ENCODE results near the gene PTRH2. TPM values are rescaled to one million over a fixed set of nuclear protein-coding genes. Genes with fewer than 3 reads are reported as not detected.

PTRH2 gene
- total RNA-seq, 1 experiment from 2014 or later = 59.6 TPM

GRCh38 chr17:59748591-59748990 lies 41.4 kb upstream of the PTRH2 start:
- Histone ChIP-seq H3K9me2 (ENCODE audit: insufficient read depth) (no peaks in the 10 kb centered on the region), H2AFZ (ENCODE audit: low read depth, low read length, poor library complexity, severe bottlenecking) (no peak overlapping the region), H3K4me2 (ENCODE audit: low read length) (peak overlapping the region; percentile 25; the same call in 1 of the 2 replicates), H3K27me3 (ENCODE audit: insufficient read depth, low read length) (no peaks in the 10 kb centered on the region), H3K36me3 (ENCODE audit: control insufficient read depth in 1 of 2, insufficient read depth in 2 of 2, low read length in 2 of 2) (no peaks in the 10 kb centered on the region), H3K9me3 (ENCODE audit: control insufficient read depth in 1 of 2, insufficient read depth in 1 of 2, low read depth in 1 of 2, low read length in 2 of 2) (no peaks in the 10 kb centered on the region), H4K20me1 (ENCODE audit: insufficient read depth) (no peaks in the 10 kb centered on the region), H3K79me2 (ENCODE audit: insufficient read depth, low read length) (peaks cover 3% of the 10 kb centered on the region; the same call in 1 of the 2 replicates), H3K27ac (ENCODE audit: low read depth, low read length) (no peak overlapping the region; the same call in 1 of the 2 replicates), H3K4me3 (replicated peaks in 1 of 2; ENCODE audit: low read depth in 1 of 2, low read length in 2 of 2) (no peak overlapping the region), H3K4me1 (ENCODE audit: control insufficient read depth in 1 of 2, insufficient read depth in 2 of 2, low read length in 2 of 2) (peaks cover 53 to 56% of the 10 kb centered on the region in 2 experiments), H3K9ac (ENCODE audit: low read length) (no peak overlapping the region)
- TF ChIP-seq ZFX (IDR thresholded peaks at IDR 0.05) (no peak), EZH2phosphoT487 (IDR thresholded peaks at IDR 0.05; ENCODE audit: borderline replicate concordance) (no peak), CTCF (IDR thresholded peaks at IDR 0.05 in 2 of 3, conservative IDR thresholded peaks at IDR 0.05 in 1 of 3; ENCODE audit: borderline replicate concordance in 1 of 3, insufficient read depth in 1 of 3, low read depth in 2 of 3, low read length in 2 of 3) (no peak), ZBTB33 (IDR thresholded peaks at IDR 0.05; ENCODE audit: extremely low read depth, insufficient replicate concordance, low read length) (no peak), JUND (IDR thresholded peaks at IDR 0.05) (no peak), FOSL1 (IDR thresholded peaks at IDR 0.05; ENCODE audit: low read depth) (no peak), RAD21 (IDR thresholded peaks at IDR 0.05; ENCODE audit: low read depth) (no peak), SP1 (IDR thresholded peaks at IDR 0.05; ENCODE audit: low read depth) (no peak), ZNF274 (IDR thresholded peaks at IDR 0.05; ENCODE audit: low read depth, low read length) (no peak), EZH2 (IDR thresholded peaks at IDR 0.05) (no peak), SIN3A (IDR thresholded peaks at IDR 0.05; ENCODE audit: low read depth) (no peak), REST (IDR thresholded peaks at IDR 0.05; ENCODE audit: low read depth) (no peak), SRF (IDR thresholded peaks at IDR 0.05; ENCODE audit: low read depth) (no peak), ATF3 (IDR thresholded peaks at IDR 0.05) (no peak), CBX3 (IDR thresholded peaks at IDR 0.05; ENCODE audit: low read depth) (no peak), TCF7L2 (IDR thresholded peaks at IDR 0.05; ENCODE audit: borderline replicate concordance, extremely low read depth, insufficient read depth, insufficient read length) (no peak), ELF1 (IDR thresholded peaks at IDR 0.05; ENCODE audit: borderline replicate concordance, low read depth) (no peak), POLR2AphosphoS5 (IDR thresholded peaks at IDR 0.05; ENCODE audit: low read depth, low read length) (no peak), MAX (IDR thresholded peaks at IDR 0.05) (no peak)
- intact Hi-C loops (cut with micrococcal nuclease) = loop anchor here (5.0 kb wide), 1 partner anchor 289 kb away; no protein-coding TSS in a partner anchor
- ChIA-PET RAD21 (ENCODE audit: low non-redundant PET in 1 of 2, low total read pairs in 2 of 2, uncharacterized antibody in 2 of 2, unreplicated experiment in 2 of 2) (interaction anchor here in 1 of 2 experiments (0.7 to 2.5 kb wide), 2 partner anchors 111 to 141 kb away, joined by 3 to 11 read pairs; no protein-coding TSS in a partner anchor), POLR2A (interaction anchor here (1.0 to 10.0 kb wide), 3 partner anchors 37 to 93 kb away, joined by 3 to 443 read pairs (median 3); partner anchors contain the start of genes PTRH2 and VMP1), CTCF (interaction anchor here (0.7 to 5.4 kb wide), 7 partner anchors 34 to 288 kb away, joined by 3 to 57 read pairs (median 4); no protein-coding TSS in a partner anchor)
- no TSS peak for BruUV-seq (replicated peaks)
- DNase-seq (ENCODE audit: low read depth, low spot score) = no peak
- 0 out of 2 replicates have a peak, but pooled peaks have one; percentile 8 for ATAC-seq
